SJSA1 (cell line): ENCODE results near the gene HMGB2. TPM values are rescaled to one million over a fixed set of nuclear protein-coding genes. Genes with fewer than 3 reads are reported as not detected.

Source experiments
- DNase-seq, 2 experiments: peaks; one replicate each; pipeline ENCODE4 v3.0.0-alpha.2; 2015 to 2020; ENCODE audit warnings: low spot score in 2 of 2, low read depth in 1 of 2
- H3K27ac ChIP-seq: fragments of 250-450 bp; sonication (Bioruptor Pico); 2 replicates; pipeline ENCODE4 v1.5.1; 2020; ENCODE audit warnings: mild to moderate bottlenecking, moderate library complexity
- H3K27me3 ChIP-seq: fragments of 250-450 bp; sonication (Bioruptor Pico); replicated peaks from 2 replicates; pipeline ENCODE4 v1.5.1; 2020; ENCODE audit warnings: mild to moderate bottlenecking, moderate library complexity
- H3K36me3 ChIP-seq: fragments of 250-450 bp; sonication (Bioruptor Pico); 2 replicates; pipeline ENCODE4 v1.5.1; 2020; ENCODE audit warnings: mild to moderate bottlenecking
- H3K4me1 ChIP-seq: fragments of 250-450 bp; sonication (Bioruptor Pico); replicated peaks from 2 replicates; pipeline ENCODE4 v1.6.1; 2021; ENCODE audit warnings: mild to moderate bottlenecking
- H3K4me3 ChIP-seq: fragments of 250-450 bp; sonication (Bioruptor Pico); 2 replicates; pipeline ENCODE4 v1.5.1; 2020; ENCODE audit warnings: mild to moderate bottlenecking
- H3K9me3 ChIP-seq: fragments of 250-450 bp; sonication (Bioruptor Pico); replicated peaks from 2 replicates; pipeline ENCODE4 v1.5.1; 2020; ENCODE audit warnings: mild to moderate bottlenecking
- total RNA-seq: library from RNA; depleted of rRNA; stranded (reverse); fragments of >200 nt; shearing (Covaris generic); gene quantifications from 2 replicates; pipeline ENCODE4 v1.2.3, GENCODE V29; 2014; rRNA removed

Gene HMGB2
- total RNA-seq, 1 experiment from 2014 or later = 412 TPM

DNA sequence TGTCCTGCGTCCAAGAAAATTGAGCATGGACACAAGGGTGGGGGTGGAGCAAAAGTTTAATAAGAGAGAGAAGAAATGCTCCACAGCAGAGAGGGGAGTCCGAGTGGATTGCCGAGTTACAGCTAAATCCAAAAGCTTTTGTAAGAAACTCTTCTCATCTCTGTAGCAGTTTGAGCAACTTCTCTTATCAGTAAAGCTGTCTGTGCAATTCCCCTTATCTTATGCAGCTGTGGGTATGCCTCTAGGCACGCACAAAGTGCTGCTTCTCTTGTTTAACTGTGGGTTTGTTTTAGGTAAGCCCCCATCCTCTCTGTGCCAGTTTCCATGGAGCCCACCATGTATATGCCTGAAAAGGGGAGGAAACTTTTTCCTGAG lies 44.8 kb downstream of the HMGB2 start:
- no peak overlapping the region for H3K27ac ChIP-seq
- no peak for DNase-seq
- H3K9me3 ChIP-seq = no peaks in the 10 kb centered on the region; the same call in 1 of the 2 replicates
- no peaks in the 10 kb centered on the region for H3K36me3 ChIP-seq
- H3K4me3 ChIP-seq = no peak overlapping the region
- no peaks in the 10 kb centered on the region for H3K4me1 ChIP-seq
- no peaks in the 10 kb centered on the region for H3K27me3 ChIP-seq

DNA sequence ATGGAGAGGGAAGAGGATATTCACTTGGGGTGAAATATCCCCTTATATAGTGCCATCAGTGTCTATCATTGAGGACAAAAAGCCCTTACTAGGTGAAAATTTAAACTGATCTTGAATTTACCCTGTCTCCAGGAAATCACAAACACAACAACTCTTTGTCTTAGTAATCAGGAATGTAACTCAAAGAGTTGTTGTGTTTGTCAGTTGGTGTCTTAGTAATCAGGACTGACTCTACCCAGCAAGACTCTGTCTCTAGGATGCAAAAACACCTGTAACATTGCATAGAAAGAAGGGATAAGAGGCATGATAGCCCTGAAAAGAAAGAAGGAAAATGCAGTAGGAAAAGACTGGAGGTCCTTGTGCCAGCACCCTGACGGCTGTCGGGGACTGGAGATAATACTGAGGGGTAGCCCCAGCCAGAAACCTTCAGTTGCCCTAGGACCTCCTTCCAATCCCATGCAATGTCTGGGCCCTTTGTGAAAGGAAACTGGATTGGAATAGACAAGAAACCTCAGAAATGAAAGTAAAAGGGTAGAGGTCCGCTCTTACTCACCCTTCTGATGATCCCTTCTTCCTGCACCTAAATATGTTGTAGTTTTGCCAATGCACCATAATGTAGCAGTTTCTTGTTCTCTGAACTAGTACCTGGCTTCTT lies 45.3 kb downstream of the HMGB2 start:
- no peaks in the 10 kb centered on the region for H3K4me1 ChIP-seq
- H3K9me3 ChIP-seq = no peaks in the 10 kb centered on the region; the same call in 1 of the 2 replicates
- no peak overlapping the region for H3K4me3 ChIP-seq
- H3K36me3 ChIP-seq = no peaks in the 10 kb centered on the region
- no peak for DNase-seq
- H3K27me3 ChIP-seq = no peaks in the 10 kb centered on the region
- H3K27ac ChIP-seq = no peak overlapping the region

- H3K27ac ChIP-seq = no peak overlapping the region
- H3K27me3 ChIP-seq = no peaks in the 10 kb centered on the region
- no peak overlapping the region for H3K4me3 ChIP-seq
- no peaks in the 10 kb centered on the region; the same call in 1 of the 2 replicates for H3K9me3 ChIP-seq
- H3K36me3 ChIP-seq = no peaks in the 10 kb centered on the region
- peak; percentile 36 to 73 for DNase-seq
- no peaks in the 10 kb centered on the region for H3K4me1 ChIP-seq
These were observed 45.9 kb downstream of the HMGB2 start for GRCh38 chr4:173288296-173288695.

DNA sequence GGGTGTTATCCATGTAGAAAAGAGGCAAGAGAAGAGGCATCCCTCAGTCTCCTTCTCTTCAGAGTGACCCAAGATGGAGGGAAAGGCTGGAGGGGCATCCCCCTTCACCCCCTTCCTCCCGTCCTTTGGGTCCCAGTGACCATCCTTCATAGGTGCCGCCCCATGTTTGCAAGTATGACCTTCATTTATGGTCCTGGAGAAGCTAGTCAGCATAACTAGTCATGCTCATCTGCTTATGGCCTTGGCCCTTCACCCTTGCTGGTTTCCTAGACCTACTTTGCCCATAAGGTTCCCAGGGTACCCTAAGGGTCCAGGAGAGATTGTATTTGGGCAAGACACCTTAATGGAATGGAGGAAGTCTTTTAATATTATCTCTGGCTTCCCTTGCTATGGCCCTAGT lies 46.7 kb downstream of the HMGB2 start:
- Histone ChIP-seq H3K4me3 (no peak overlapping the region), H3K27ac (no peak overlapping the region), H3K36me3 (no peaks in the 10 kb centered on the region), H3K4me1 (no peaks in the 10 kb centered on the region), H3K27me3 (no peaks in the 10 kb centered on the region), H3K9me3 (no peaks in the 10 kb centered on the region; the same call in 1 of the 2 replicates)
- DNase-seq = no peak

- Histone ChIP-seq H3K36me3 (no peaks in the 10 kb centered on the region), H3K27me3 (no peaks in the 10 kb centered on the region), H3K27ac (no peak overlapping the region), H3K9me3 (no peaks in the 10 kb centered on the region; the same call in 1 of the 2 replicates), H3K4me3 (no peak overlapping the region), H3K4me1 (no peaks in the 10 kb centered on the region)
- DNase-seq = no peak
These were observed 49.7 kb downstream of the HMGB2 start for GRCh38 chr4:173284463-173284862.

DNA sequence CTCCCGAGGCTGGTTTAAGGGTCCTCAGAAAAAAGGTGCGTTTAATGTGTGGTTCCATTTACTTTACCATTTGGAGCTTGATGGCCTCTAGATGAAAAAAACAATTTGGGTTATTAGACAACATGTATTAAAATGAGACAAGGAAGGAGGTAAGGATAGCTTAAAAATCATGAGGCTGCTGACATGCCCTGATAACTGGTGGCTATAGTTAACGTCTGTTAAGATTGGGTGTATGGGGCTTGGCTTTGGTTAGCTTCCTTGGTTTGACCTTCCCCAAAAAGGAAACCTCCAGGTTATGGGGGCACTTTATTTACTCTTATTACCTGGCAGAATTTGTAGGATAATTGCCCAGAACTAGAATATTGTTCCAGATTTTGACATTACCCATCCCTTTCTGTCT lies 51.5 kb downstream of the HMGB2 start:
- no peak for DNase-seq
- Histone ChIP-seq H3K4me1 (no peaks in the 10 kb centered on the region), H3K27ac (no peak overlapping the region), H3K9me3 (no peaks in the 10 kb centered on the region; the same call in 1 of the 2 replicates), H3K36me3 (no peaks in the 10 kb centered on the region), H3K4me3 (no peak overlapping the region), H3K27me3 (no peaks in the 10 kb centered on the region)

GRCh38 chr4:173282256-173282562 lies 51.9 kb downstream of the HMGB2 start:
- no peak overlapping the region for H3K27ac ChIP-seq

GRCh38 chr4:173281406-173282255 lies 52.5 kb downstream of the HMGB2 start:
- no peaks in the 10 kb centered on the region for H3K4me1 ChIP-seq
- H3K4me3 ChIP-seq = no peak overlapping the region
- H3K27me3 ChIP-seq = no peaks in the 10 kb centered on the region
- H3K36me3 ChIP-seq = no peaks in the 10 kb centered on the region
- DNase-seq = no peak
- no peaks in the 10 kb centered on the region; the same call in 1 of the 2 replicates for H3K9me3 ChIP-seq
- H3K27ac ChIP-seq = no peak overlapping the region

More at GRCh38 chr4:173282256-173282562, 51.9 kb downstream of the HMGB2 start:
- no peak for DNase-seq
- no peaks in the 10 kb centered on the region for H3K27me3 ChIP-seq
- H3K9me3 ChIP-seq = no peaks in the 10 kb centered on the region; the same call in 1 of the 2 replicates
- no peak overlapping the region for H3K4me3 ChIP-seq
- H3K36me3 ChIP-seq = no peaks in the 10 kb centered on the region
- H3K4me1 ChIP-seq = no peaks in the 10 kb centered on the region

Other genes with a start within 250 kb of the HMGB2 start
- 14.8 and 24.7 TPM in 2 replicates for gene GALNT7, start 165.5 kb downstream of the HMGB2 start, total RNA-seq
- 39.0 and 61.7 TPM in 2 replicates for gene SAP30, start 36.6 kb upstream of the HMGB2 start, total RNA-seq
- not detected in 2 replicates for gene SCRG1, start 64.8 kb upstream of the HMGB2 start, total RNA-seq
- gene HAND2, start 195.9 kb upstream of the HMGB2 start, total RNA-seq = not detected in 2 replicates